DND-41 (cell line): ENCODE measurements around the gene URM1.

Experiments used
- ATAC-seq: fragments of 200-7000 bp; cut with Tn5 transposase; 3 replicates; pipeline ENCODE4 v1.9.1; 2021; ENCODE audit warnings: low read depth; ENCODE audit not compliant: insufficient read depth
- DNase-seq: peaks from one replicate; pipeline ENCODE4 v3.0.0-alpha.2; 2020
- H2AFZ ChIP-seq: 2 replicates; pipeline ENCODE4 v1.6.0; 2012; ENCODE audit warnings: low read depth, low read length
- H3K27ac ChIP-seq: 2 replicates; pipeline ENCODE4 v1.5.1; 2012; ENCODE audit warnings: low read length, inconsistent platforms
- H3K27me3 ChIP-seq: fragments of 200-600 bp; sonication (generic); 2 replicates; pipeline ENCODE4 v1.6.0; 2012; ENCODE audit warnings: low read length, mild to moderate bottlenecking, inconsistent platforms; ENCODE audit not compliant: insufficient read depth, poor library complexity
- H3K36me3 ChIP-seq: 2 replicates; pipeline ENCODE4 v1.5.1; 2012; ENCODE audit warnings: low read length, inconsistent platforms; ENCODE audit not compliant: insufficient read depth
- H3K4me1 ChIP-seq: 2 replicates; pipeline ENCODE4 v1.5.1; 2012; ENCODE audit warnings: mild to moderate bottlenecking, low read length; ENCODE audit not compliant: insufficient read depth
- H3K4me2 ChIP-seq: 2 replicates; pipeline ENCODE4 v1.6.0; 2012; ENCODE audit warnings: mild to moderate bottlenecking, moderate library complexity, low read length, inconsistent platforms; ENCODE audit not compliant: insufficient read depth
- H3K4me3 ChIP-seq, 2 experiments: fragments of 200-600 bp in 1 of 2; shearing (Covaris generic) in 1 of 2; 2 replicates each; pipeline ENCODE4 v1.5.1; 2012 to 2016; ENCODE audit warnings: inconsistent platforms in 2 of 2, low read length in 2 of 2, mild to moderate bottlenecking in 2 of 2, low read depth in 1 of 2, moderate library complexity in 1 of 2
- H3K79me2 ChIP-seq: 2 replicates; pipeline ENCODE4 v1.6.0; 2012; ENCODE audit warnings: low read length, inconsistent platforms; ENCODE audit not compliant: insufficient read depth
- H3K9ac ChIP-seq: 2 replicates; pipeline ENCODE4 v1.6.0; 2012; ENCODE audit warnings: low read depth, mild to moderate bottlenecking, inconsistent platforms, low read length, moderate library complexity
- H3K9me3 ChIP-seq: 2 replicates; pipeline ENCODE4 v1.5.1; 2012; ENCODE audit warnings: low read length, moderate library complexity, mild to moderate bottlenecking, inconsistent platforms; ENCODE audit not compliant: insufficient read depth, severe bottlenecking
- H4K20me1 ChIP-seq: 2 replicates; pipeline ENCODE4 v1.6.0; 2012; ENCODE audit warnings: low read length; ENCODE audit not compliant: insufficient read depth
- EZH2 ChIP-seq: IDR thresholded peaks from 3 replicates; pipeline ENCODE4 v1.6.1; 2012; ENCODE audit warnings: borderline replicate concordance, low read depth, mild to moderate bottlenecking, moderate library complexity, low read length, inconsistent platforms; ENCODE audit not compliant: severe bottlenecking
- TF ChIP-seq, protein P1 (sequence below): IDR thresholded peaks from 2 replicates; pipeline ENCODE4 v1.5.1; 2012; ENCODE audit warnings: borderline replicate concordance, low read length, moderate library complexity, mild to moderate bottlenecking; ENCODE audit not compliant: poor library complexity, severe bottlenecking; ENCODE audit errors: extremely low read depth

URM1 gene

DNA sequence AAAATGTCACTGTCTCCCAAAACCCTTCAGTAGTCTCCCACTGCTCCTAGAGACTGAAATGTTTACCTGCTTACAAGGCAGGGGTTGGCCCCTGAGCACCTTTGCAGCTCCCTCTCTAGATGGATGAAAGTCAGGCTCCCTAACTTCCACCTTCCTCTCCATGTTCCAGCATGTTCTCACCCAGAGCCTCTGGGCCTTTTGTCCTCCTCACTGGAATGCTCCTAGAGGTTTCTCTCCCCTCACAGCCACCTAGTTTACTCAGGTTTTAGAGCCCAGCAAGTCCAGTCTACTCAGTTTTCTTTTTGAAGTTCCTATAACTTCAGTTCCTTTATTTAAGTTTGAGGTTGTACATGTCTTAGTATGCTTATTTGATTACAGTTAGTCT, 815 bp upstream of the URM1 start:
- peak overlapping the region; percentile 82 for H3K27ac ChIP-seq
- H3K27me3 ChIP-seq = no peaks in the 10 kb centered on the region
- H3K4me3 ChIP-seq = peak overlapping the region; percentile 81 to 97
- peaks cover 48% of the 10 kb centered on the region for H3K79me2 ChIP-seq
- no peaks in the 10 kb centered on the region for H3K9me3 ChIP-seq
- peak overlapping the region; percentile 65 for H3K9ac ChIP-seq
- peak overlapping the region; percentile 97 for H3K4me2 ChIP-seq
- H4K20me1 ChIP-seq = peaks cover 19% of the 10 kb centered on the region; the same call in 1 of the 2 replicates
- no peak for ATAC-seq
- TF ChIP-seq, protein P1, sequence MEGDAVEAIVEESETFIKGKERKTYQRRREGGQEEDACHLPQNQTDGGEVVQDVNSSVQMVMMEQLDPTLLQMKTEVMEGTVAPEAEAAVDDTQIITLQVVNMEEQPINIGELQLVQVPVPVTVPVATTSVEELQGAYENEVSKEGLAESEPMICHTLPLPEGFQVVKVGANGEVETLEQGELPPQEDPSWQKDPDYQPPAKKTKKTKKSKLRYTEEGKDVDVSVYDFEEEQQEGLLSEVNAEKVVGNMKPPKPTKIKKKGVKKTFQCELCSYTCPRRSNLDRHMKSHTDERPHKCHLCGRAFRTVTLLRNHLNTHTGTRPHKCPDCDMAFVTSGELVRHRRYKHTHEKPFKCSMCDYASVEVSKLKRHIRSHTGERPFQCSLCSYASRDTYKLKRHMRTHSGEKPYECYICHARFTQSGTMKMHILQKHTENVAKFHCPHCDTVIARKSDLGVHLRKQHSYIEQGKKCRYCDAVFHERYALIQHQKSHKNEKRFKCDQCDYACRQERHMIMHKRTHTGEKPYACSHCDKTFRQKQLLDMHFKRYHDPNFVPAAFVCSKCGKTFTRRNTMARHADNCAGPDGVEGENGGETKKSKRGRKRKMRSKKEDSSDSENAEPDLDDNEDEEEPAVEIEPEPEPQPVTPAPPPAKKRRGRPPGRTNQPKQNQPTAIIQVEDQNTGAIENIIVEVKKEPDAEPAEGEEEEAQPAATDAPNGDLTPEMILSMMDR = no peak
- TF ChIP-seq EZH2 = no peak
- peak overlapping the region; percentile 82 for H2AFZ ChIP-seq
- DNase-seq = no peak
- H3K36me3 ChIP-seq = peaks cover 12% of the 10 kb centered on the region
- H3K4me1 ChIP-seq = peaks cover 32% of the 10 kb centered on the region

DNA sequence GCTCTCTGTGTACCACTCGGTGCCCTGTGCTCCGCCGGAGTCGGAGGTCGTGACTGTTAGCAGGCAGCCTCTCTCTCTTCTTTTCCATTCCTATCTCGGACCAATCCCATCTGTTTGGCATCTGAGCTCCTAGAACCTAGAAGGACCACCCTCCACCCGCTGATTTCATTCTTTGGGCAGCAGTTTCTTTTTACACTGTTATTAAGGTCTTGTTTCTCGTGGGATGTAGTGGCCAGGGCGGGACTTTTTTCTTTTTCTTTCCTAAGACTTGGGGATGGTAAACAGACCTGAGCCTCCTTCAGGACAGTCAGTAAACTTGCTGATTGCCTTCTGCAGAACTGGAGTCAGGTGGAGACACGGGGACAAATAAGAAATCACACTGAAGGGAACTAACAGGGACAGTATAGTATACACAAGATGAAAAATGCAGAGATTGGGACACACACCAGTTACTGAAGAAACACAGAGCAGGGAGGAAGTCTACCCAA, 500 bp downstream of the URM1 start:
- Histone ChIP-seq H3K27ac (peak overlapping the region; percentile 85), H2AFZ (peak overlapping the region; percentile 82), H3K4me1 (peaks cover 27% of the 10 kb centered on the region), H3K4me2 (peak overlapping the region; percentile 97), H3K9me3 (no peaks in the 10 kb centered on the region), H3K36me3 (peaks cover 12% of the 10 kb centered on the region), H3K9ac (peak overlapping the region; percentile 65), H3K4me3 (peak overlapping the region; percentile 81 to 97), H3K79me2 (peaks cover 60% of the 10 kb centered on the region), H3K27me3 (no peaks in the 10 kb centered on the region), H4K20me1 (peaks cover 19% of the 10 kb centered on the region; the same call in 1 of the 2 replicates)
- no peak for ATAC-seq
- DNase-seq = no peak
- no peak for TF ChIP-seq EZH2
- TF ChIP-seq, protein P1 = no peak

DNA sequence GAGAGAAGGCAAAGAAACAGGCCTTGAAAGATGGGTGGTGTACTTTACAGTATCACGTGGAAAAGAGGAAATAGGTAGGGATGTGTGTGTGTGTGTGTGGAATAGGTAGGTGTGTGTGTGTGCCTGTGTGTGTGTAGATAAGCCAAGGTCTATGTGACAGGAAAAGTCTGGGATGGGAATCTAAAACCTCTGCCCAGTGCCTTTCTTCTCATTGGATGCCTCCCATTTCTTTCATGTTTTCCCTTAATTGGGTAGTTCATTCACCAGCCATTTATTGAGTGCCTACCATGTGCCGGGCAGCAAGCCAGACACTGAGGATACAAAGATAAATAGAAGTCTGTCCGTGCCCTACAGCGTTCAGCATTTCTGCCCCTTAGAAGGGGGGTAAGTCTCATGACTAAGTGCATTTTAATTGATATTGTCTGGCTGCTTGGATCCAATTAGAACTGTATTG, 1.0 kb downstream of the URM1 start:
- Histone ChIP-seq H4K20me1 (peaks cover 19% of the 10 kb centered on the region; the same call in 1 of the 2 replicates), H3K9ac (peak overlapping the region; percentile 65), H2AFZ (no peak overlapping the region), H3K9me3 (no peaks in the 10 kb centered on the region), H3K27ac (peak overlapping the region; percentile 85), H3K4me2 (peak overlapping the region; percentile 97), H3K79me2 (peaks cover 66% of the 10 kb centered on the region), H3K4me3 (peak overlapping the region; percentile 81 to 97), H3K27me3 (no peaks in the 10 kb centered on the region), H3K4me1 (peaks cover 27% of the 10 kb centered on the region), H3K36me3 (peaks cover 12% of the 10 kb centered on the region)
- TF ChIP-seq EZH2 = no peak
- TF ChIP-seq, protein P1 = no peak
- ATAC-seq (no peak), DNase-seq (no peak)
